ENCODE data around the gene SC5D.

GRCh38 chr11:121291896-121292494 lies 576 bp upstream of the SC5D start:
- TF ChIP-seq POLR2AphosphoS5 (IDR thresholded peaks at IDR 0.05; ENCODE audit: borderline replicate concordance, low read depth, low read length) (no peak), EZH2 (IDR thresholded peaks at IDR 0.05) (no peak), FOXP2 (optimal IDR thresholded peaks at IDR 0.05; ENCODE audit: control extremely low read depth, extremely low read length, insufficient read depth) (no peak)
